Measurements from ENCODE around the gene ZBTB7A.
"Not testable (repeated sequence)": the region's sequence is repeated elsewhere in the genome, so short reads cannot be mapped to it uniquely, and the experiment has no call there.

Gene ZBTB7A

GRCh38 chr19:3998667-3999412 lies 67.9 kb downstream of the ZBTB7A start:
- DNase-seq (ENCODE audit: low read depth in 2 of 3, low spot score in 1 of 3): not testable (repeated sequence)

GRCh38 chr19:3995607-3996006 lies 71.1 kb downstream of the ZBTB7A start:
- DNase-seq (ENCODE audit: low read depth in 2 of 3, low spot score in 1 of 3): no peak
